ENCODE data around the gene DGKZ.

DGKZ gene

DNA sequence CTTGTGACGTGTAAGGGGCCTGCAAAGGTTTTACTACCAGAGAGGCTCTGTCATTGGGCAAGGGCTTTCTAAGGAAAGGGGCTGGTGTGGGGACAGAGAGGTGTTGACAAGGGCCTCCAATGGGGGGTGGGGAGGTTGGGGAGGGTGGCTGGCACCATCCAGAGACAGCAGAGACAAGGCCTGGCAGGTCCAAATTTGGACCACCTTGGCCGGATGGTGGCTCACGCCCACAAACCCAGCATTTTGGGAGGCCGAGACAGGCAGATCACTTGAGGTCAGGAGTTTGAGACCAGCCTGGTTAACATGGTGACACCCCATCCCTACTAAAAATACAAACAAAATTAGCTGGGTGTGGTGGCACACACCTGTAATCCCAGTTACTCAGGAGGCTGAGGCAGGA lies 46.5 kb downstream of the DGKZ start:
- H3K9ac ChIP-seq (ENCODE audit: low read depth, low read length, poor library complexity) = no peak overlapping the region
- no peaks in the 10 kb centered on the region for H3K79me1 ChIP-seq (ENCODE audit: low read depth, low read length)
- no peak overlapping the region for H3K14ac ChIP-seq (ENCODE audit: low read length)
- no peak overlapping the region for H2BK12ac ChIP-seq (ENCODE audit: low read length)
- H3K18ac ChIP-seq (ENCODE audit: low read length) = no peak overlapping the region
- H2AK5ac ChIP-seq (ENCODE audit: low read depth, low read length) = no peak overlapping the region
- no CpG with 5 or more reads among the region's 4 CpGs for WGBS, 2 donors (ENCODE audit: extremely low coverage in 2 of 2, insufficient read length in 2 of 2, insufficient replicate concordance in 1 of 2)
- no peak overlapping the region for H3K4me3 ChIP-seq (ENCODE audit: low read length in 2 of 2)
- peaks cover 0 to 3% of the 10 kb centered on the region in 2 donors for H3K9me3 ChIP-seq (replicated peaks in 1 of 2; ENCODE audit: control insufficient read depth in 2 of 2, insufficient read depth in 1 of 2, low read depth in 1 of 2, low read length in 2 of 2)
- H2BK120ac ChIP-seq (ENCODE audit: low read depth, low read length) = no peak overlapping the region
- H3K27ac ChIP-seq (replicated peaks; ENCODE audit: low read length) = no peak overlapping the region
- H2BK15ac ChIP-seq (ENCODE audit: low read length) = no peak overlapping the region
- H3K4ac ChIP-seq (ENCODE audit: low read length) = no peak overlapping the region
- no peak overlapping the region for H2AFZ ChIP-seq (ENCODE audit: low read length)
- no peak overlapping the region for H4K8ac ChIP-seq (ENCODE audit: low read depth, low read length)
- H3K27me3 ChIP-seq (ENCODE audit: control insufficient read depth in 3 of 3, insufficient read depth in 3 of 3, low read depth in 1 of 3, low read length in 3 of 3) = peaks cover 19 to 42% (median 25%) of the 10 kb centered on the region in 3 experiments
- H3K23ac ChIP-seq (ENCODE audit: low read depth, low read length, poor library complexity) = no peak overlapping the region
- H4K91ac ChIP-seq (ENCODE audit: low read depth, low read length, poor library complexity) = no peak overlapping the region
- DNase-seq (ENCODE audit: low spot score) = no peak
- no peak overlapping the region for H2BK5ac ChIP-seq (ENCODE audit: low read length)
- H3K36me3 ChIP-seq (replicated peaks in 1 of 2; ENCODE audit: control insufficient read depth in 2 of 2, insufficient read depth in 2 of 2, low read length in 2 of 2) = peaks cover 12 to 27% of the 10 kb centered on the region in 2 donors
- no peak overlapping the region for H3K4me2 ChIP-seq (ENCODE audit: insufficient read depth, low read length, poor library complexity, severe bottlenecking)
- H3K4me1 ChIP-seq (ENCODE audit: control insufficient read depth in 2 of 2, insufficient read depth in 1 of 2, low read depth in 1 of 2, low read length in 2 of 2) = peaks cover 12 to 13% of the 10 kb centered on the region in 2 donors

DNA sequence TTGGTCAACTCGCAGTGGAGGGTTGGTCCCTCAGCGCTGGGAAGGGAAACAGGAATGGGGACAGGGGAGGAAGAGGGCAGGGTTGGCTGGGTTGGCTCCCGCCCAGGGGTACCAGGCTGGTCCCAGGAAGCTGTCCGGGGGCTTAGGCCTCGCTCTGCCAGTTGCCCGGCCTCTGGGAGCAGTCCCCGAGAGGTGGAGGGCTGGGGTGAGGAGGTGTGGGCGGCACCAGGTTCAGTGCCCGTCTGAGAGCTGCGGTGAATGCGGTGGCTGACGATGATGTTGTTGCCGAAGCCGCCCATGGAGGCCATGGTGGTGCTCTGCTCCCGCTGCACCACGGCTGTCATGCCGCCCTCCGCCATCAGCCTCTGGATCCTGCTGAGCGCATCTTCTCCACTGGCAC lies 50.3 kb downstream of the DGKZ start:
- H3K27ac ChIP-seq (replicated peaks; ENCODE audit: low read length) = no peak overlapping the region
- H3K4me2 ChIP-seq (ENCODE audit: insufficient read depth, low read length, poor library complexity, severe bottlenecking) = no peak overlapping the region
- no peak overlapping the region for H4K91ac ChIP-seq (ENCODE audit: low read depth, low read length, poor library complexity)
- no CpG with 5 or more reads among the region's 19 CpGs for WGBS, 2 donors (ENCODE audit: extremely low coverage in 2 of 2, insufficient read length in 2 of 2, insufficient replicate concordance in 1 of 2)
- no peaks in the 10 kb centered on the region for H3K9me3 ChIP-seq (replicated peaks in 1 of 2; ENCODE audit: control insufficient read depth in 2 of 2, insufficient read depth in 1 of 2, low read depth in 1 of 2, low read length in 2 of 2)
- H2BK12ac ChIP-seq (ENCODE audit: low read length) = no peak overlapping the region
- H2AK5ac ChIP-seq (ENCODE audit: low read depth, low read length) = no peak overlapping the region
- no peak overlapping the region for H3K18ac ChIP-seq (ENCODE audit: low read length)
- no peak for DNase-seq (ENCODE audit: low spot score)
- peaks cover 13 to 41% of the 10 kb centered on the region in 2 donors for H3K36me3 ChIP-seq (replicated peaks in 1 of 2; ENCODE audit: control insufficient read depth in 2 of 2, insufficient read depth in 2 of 2, low read length in 2 of 2)
- H3K14ac ChIP-seq (ENCODE audit: low read length) = no peak overlapping the region
- H4K8ac ChIP-seq (ENCODE audit: low read depth, low read length) = no peak overlapping the region
- no peak overlapping the region for H2BK120ac ChIP-seq (ENCODE audit: low read depth, low read length)
- H3K9ac ChIP-seq (ENCODE audit: low read depth, low read length, poor library complexity) = no peak overlapping the region
- H3K79me1 ChIP-seq (ENCODE audit: low read depth, low read length) = no peaks in the 10 kb centered on the region
- H3K4me3 ChIP-seq (ENCODE audit: low read length in 2 of 2) = peak overlapping the region in 1 of 2 donors; percentile 34
- H3K4me1 ChIP-seq (ENCODE audit: control insufficient read depth in 2 of 2, insufficient read depth in 1 of 2, low read depth in 1 of 2, low read length in 2 of 2) = peaks cover 2 to 5% of the 10 kb centered on the region in 2 donors
- H3K27me3 ChIP-seq (ENCODE audit: control insufficient read depth in 3 of 3, insufficient read depth in 3 of 3, low read depth in 1 of 3, low read length in 3 of 3) = peaks cover 0 to 9% (median 0%) of the 10 kb centered on the region in 3 experiments
- no peak overlapping the region for H2AFZ ChIP-seq (ENCODE audit: low read length)
- no peak overlapping the region for H3K4ac ChIP-seq (ENCODE audit: low read length)
- no peak overlapping the region for H3K23ac ChIP-seq (ENCODE audit: low read depth, low read length, poor library complexity)
- no peak overlapping the region for H2BK5ac ChIP-seq (ENCODE audit: low read length)
- no peak overlapping the region for H2BK15ac ChIP-seq (ENCODE audit: low read length)

GRCh38 chr11:46402957-46403902 lies 56.0 kb downstream of the DGKZ start:
- H3K4me1 ChIP-seq (ENCODE audit: control insufficient read depth in 2 of 2, insufficient read depth in 1 of 2, low read depth in 1 of 2, low read length in 2 of 2) = peaks cover 0 to 2% of the 10 kb centered on the region in 2 donors
- no peak for DNase-seq (ENCODE audit: low spot score)
- no peak overlapping the region for H2AFZ ChIP-seq (ENCODE audit: low read length)
- no peak overlapping the region for H2BK120ac ChIP-seq (ENCODE audit: low read depth, low read length)
- no peak overlapping the region for H4K8ac ChIP-seq (ENCODE audit: low read depth, low read length)
- no peak overlapping the region for H2BK5ac ChIP-seq (ENCODE audit: low read length)
- no peaks in the 10 kb centered on the region for H3K79me1 ChIP-seq (ENCODE audit: low read depth, low read length)
- H3K4me2 ChIP-seq (ENCODE audit: insufficient read depth, low read length, poor library complexity, severe bottlenecking) = no peak overlapping the region
- no peak overlapping the region for H3K14ac ChIP-seq (ENCODE audit: low read length)
- WGBS, 2 donors (ENCODE audit: extremely low coverage in 2 of 2, insufficient read length in 2 of 2, insufficient replicate concordance in 1 of 2) = no CpG with 5 or more reads among the region's 6 CpGs
- H2BK15ac ChIP-seq (ENCODE audit: low read length) = no peak overlapping the region
- H3K27me3 ChIP-seq (ENCODE audit: control insufficient read depth in 3 of 3, insufficient read depth in 3 of 3, low read depth in 1 of 3, low read length in 3 of 3) = no peaks in the 10 kb centered on the region
- no peak overlapping the region for H3K4ac ChIP-seq (ENCODE audit: low read length)
- H3K9ac ChIP-seq (ENCODE audit: low read depth, low read length, poor library complexity) = no peak overlapping the region
- no peak overlapping the region for H3K4me3 ChIP-seq (ENCODE audit: low read length in 2 of 2)
- no peak overlapping the region for H3K23ac ChIP-seq (ENCODE audit: low read depth, low read length, poor library complexity)
- H3K27ac ChIP-seq (replicated peaks; ENCODE audit: low read length) = no peak overlapping the region
- no peak overlapping the region for H2BK12ac ChIP-seq (ENCODE audit: low read length)
- no peak overlapping the region for H3K18ac ChIP-seq (ENCODE audit: low read length)
- peaks cover 17 to 61% of the 10 kb centered on the region in 2 donors for H3K36me3 ChIP-seq (replicated peaks in 1 of 2; ENCODE audit: control insufficient read depth in 2 of 2, insufficient read depth in 2 of 2, low read length in 2 of 2)
- H3K9me3 ChIP-seq (replicated peaks in 1 of 2; ENCODE audit: control insufficient read depth in 2 of 2, insufficient read depth in 1 of 2, low read depth in 1 of 2, low read length in 2 of 2) = no peaks in the 10 kb centered on the region
- H4K91ac ChIP-seq (ENCODE audit: low read depth, low read length, poor library complexity) = peak overlapping the region; percentile 39
- no peak overlapping the region for H2AK5ac ChIP-seq (ENCODE audit: low read depth, low read length)

DNA sequence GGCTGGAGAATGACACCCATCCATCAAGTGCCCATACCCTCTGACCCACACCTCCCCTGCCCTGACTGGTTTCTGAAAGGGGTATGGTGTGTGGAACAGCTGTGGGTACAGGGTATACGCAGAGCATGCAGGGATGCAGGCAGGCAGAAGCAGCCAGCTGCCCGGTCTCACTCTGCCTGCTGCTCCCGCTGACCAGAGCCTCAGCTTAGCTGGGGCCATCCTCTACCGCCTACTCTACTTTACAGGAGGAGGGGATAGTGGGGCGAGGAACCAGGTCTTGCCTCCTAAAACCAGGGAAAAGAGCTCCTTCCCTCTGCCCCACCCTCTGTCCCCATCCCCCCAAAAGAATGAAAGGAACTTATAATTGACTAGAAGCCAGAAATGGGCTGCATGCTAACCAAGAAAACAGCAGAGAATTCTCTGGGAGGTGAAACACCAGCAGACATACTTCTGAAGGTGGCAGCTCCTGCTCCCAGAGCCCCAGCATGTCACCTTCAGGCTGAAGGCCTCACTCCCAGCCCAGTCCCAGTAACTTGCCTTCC lies 57.3 kb downstream of the DGKZ start:
- Histone ChIP-seq H3K27ac (replicated peaks; ENCODE audit: low read length) (no peak overlapping the region), H3K4me1 (ENCODE audit: control insufficient read depth in 2 of 2, insufficient read depth in 1 of 2, low read depth in 1 of 2, low read length in 2 of 2) (peaks cover 0 to 2% of the 10 kb centered on the region in 2 donors), H3K9me3 (replicated peaks in 1 of 2; ENCODE audit: control insufficient read depth in 2 of 2, insufficient read depth in 1 of 2, low read depth in 1 of 2, low read length in 2 of 2) (no peaks in the 10 kb centered on the region), H2BK5ac (ENCODE audit: low read length) (no peak overlapping the region), H3K14ac (ENCODE audit: low read length) (no peak overlapping the region), H3K4me3 (ENCODE audit: low read length in 2 of 2) (peak overlapping the region in 1 of 2 donors; percentile 21), H3K9ac (ENCODE audit: low read depth, low read length, poor library complexity) (no peak overlapping the region), H2BK15ac (ENCODE audit: low read length) (no peak overlapping the region), H3K4ac (ENCODE audit: low read length) (no peak overlapping the region), H2BK12ac (ENCODE audit: low read length) (no peak overlapping the region), H3K23ac (ENCODE audit: low read depth, low read length, poor library complexity) (no peak overlapping the region), H4K8ac (ENCODE audit: low read depth, low read length) (no peak overlapping the region), H3K79me1 (ENCODE audit: low read depth, low read length) (no peaks in the 10 kb centered on the region), H3K27me3 (ENCODE audit: control insufficient read depth in 3 of 3, insufficient read depth in 3 of 3, low read depth in 1 of 3, low read length in 3 of 3) (no peaks in the 10 kb centered on the region), H2AK5ac (ENCODE audit: low read depth, low read length) (no peak overlapping the region), H3K4me2 (ENCODE audit: insufficient read depth, low read length, poor library complexity, severe bottlenecking) (no peak overlapping the region), H4K91ac (ENCODE audit: low read depth, low read length, poor library complexity) (no peak overlapping the region), H3K36me3 (replicated peaks in 1 of 2; ENCODE audit: control insufficient read depth in 2 of 2, insufficient read depth in 2 of 2, low read length in 2 of 2) (peaks cover 25 to 70% of the 10 kb centered on the region in 2 donors), H2BK120ac (ENCODE audit: low read depth, low read length) (no peak overlapping the region), H2AFZ (ENCODE audit: low read length) (no peak overlapping the region), H3K18ac (ENCODE audit: low read length) (no peak overlapping the region)
- no peak for DNase-seq (ENCODE audit: low spot score)
- WGBS, 2 donors (ENCODE audit: extremely low coverage in 2 of 2, insufficient read length in 2 of 2, insufficient replicate concordance in 1 of 2) = no CpG with 5 or more reads among the region's 5 CpGs

Measured in neuronal stem cell (in vitro differentiated cells).